Activated gamma-delta T cell treated with anti-CD3 and anti-CD28 coated beads, Interleukin-2, amount 50 U/mL, for 16 hours (primary cell): Measurements from ENCODE around the gene RSF1.

Experiments used
- DNase-seq: peaks from one replicate; pipeline ENCODE4 v3.0.0-alpha.2; 2020; ENCODE audit warnings: low read depth

The RSF1 gene

DNA sequence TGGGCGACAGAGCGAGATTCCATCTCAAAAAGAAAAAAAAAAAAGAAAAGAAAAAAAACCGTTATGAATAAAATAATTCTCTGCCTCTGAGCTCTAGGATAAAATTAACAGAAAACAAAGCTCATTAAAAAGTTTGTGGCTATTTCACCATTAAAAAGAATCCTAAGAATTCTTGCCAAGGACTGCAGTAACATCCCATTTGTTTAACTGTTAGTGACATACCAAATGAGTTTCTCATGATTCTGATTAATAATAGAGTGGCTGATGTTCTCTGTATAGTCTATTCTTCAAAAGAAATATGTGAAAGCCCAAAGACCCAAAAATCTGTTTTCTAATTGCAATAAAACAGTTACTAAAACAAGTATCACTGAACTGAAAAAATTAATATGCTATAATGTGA lies 202.6 kb downstream of the RSF1 start:
- no peak for DNase-seq

- no peak for DNase-seq
These were observed 208.6 kb downstream of the RSF1 start for GRCh38 chr11:77611921-77612320.
